Esophagus muscularis mucosa (tissue), 4 donors: ENCODE results near the gene CEP164. TPM values are rescaled to one million over a fixed set of nuclear protein-coding genes. Genes with fewer than 3 reads are reported as not detected.
A peak's percentile ranks its signal among the peaks of the same experiment; 100 is the strongest.

Source experiments
- DNase-seq: peaks from one replicate; pipeline ENCODE4 v3.0.0-alpha.2; 2017; ENCODE audit errors: extremely low spot score
- H3K27ac ChIP-seq, 4 donors: fragments of 200-600 bp; sonication (generic); replicated peaks in 1 of 4; 1 replicate in 3 of 4; 2 replicates in 1 of 4; pipeline ENCODE4 v1.5.1; 2016 to 2019; ENCODE audit warnings: mild to moderate bottlenecking in 1 of 4
- H3K27me3 ChIP-seq, 4 donors: fragments of 200-600 bp; sonication (generic); one replicate each; pipeline versions ENCODE4 v1.5.1 to v1.6.0; 2016 to 2019
- H3K36me3 ChIP-seq, 4 donors: fragments of 200-600 bp; sonication (generic); one replicate each; pipeline ENCODE4 v1.5.1; 2016 to 2019
- H3K4me1 ChIP-seq, 4 donors: fragments of 200-600 bp; sonication (generic); one replicate each; pipeline ENCODE4 v1.5.1; 2016 to 2019
- H3K4me3 ChIP-seq, 4 donors: fragments of 200-600 bp; sonication (generic); 1 replicate in 2 of 4; 2 replicates in 2 of 4; pipeline ENCODE4 v1.5.1; 2016 to 2019; ENCODE audit warnings: mild to moderate bottlenecking in 4 of 4, moderate library complexity in 1 of 4
- H3K9me3 ChIP-seq, 4 donors: fragments of 200-600 bp; sonication (generic); 1 replicate in 3 of 4; 2 replicates in 1 of 4; pipeline ENCODE4 v1.5.1; 2016 to 2019
- EP300 ChIP-seq: sonication (generic); formaldehyde crosslinking; IDR thresholded peaks from one replicate; pipeline ENCODE4 v1.6.1; 2017; ENCODE audit warnings: antibody characterized with exemption
- POLR2A ChIP-seq: fragments of 450-650 bp; IDR thresholded peaks from one replicate; pipeline ENCODE4 v1.6.1; 2017; ENCODE audit warnings: antibody characterized with exemption, moderate library complexity, mild to moderate bottlenecking, low read depth
- POLR2AphosphoS5 ChIP-seq, 2 donors: sonication (generic); formaldehyde crosslinking; IDR thresholded peaks; one replicate each; pipeline ENCODE4 v1.6.1; 2017; ENCODE audit warnings: antibody characterized with exemption in 2 of 2
- WGBS: methylation state at CpG from one replicate; pipeline ENCODE4 v1.1.5; 2018; 5-methylcytosine and 5-hydroxymethylcytosine counted together
- intact Hi-C: fragments of 100-400 bp; cut with DNase I; formaldehyde crosslinking; loops from one replicate; pipeline ENCODE4 v1.15.1; 2023
- total RNA-seq, 4 donors: library from RNA; depleted of rRNA; stranded (reverse); fragments of >200 nt; gene quantifications; one replicate each; pipeline versions ENCODE4 v1.1.0 to v1.2.1, GENCODE V29; 2016
- TF ChIP-seq, protein P1 (sequence below), 3 experiments: fragments of 200-600 bp in 2 of 3; fragments of 450-650 bp in 1 of 3; sonication (generic) in 2 of 3; IDR thresholded peaks; one replicate each; pipeline ENCODE4 v1.5.1; 2017 to 2019; ENCODE audit warnings: antibody characterized with exemption in 3 of 3, mild to moderate bottlenecking in 2 of 3, moderate library complexity in 1 of 3

Gene CEP164
- total RNA-seq, 4 donors from 2014 or later: 16.4 to 21.2 (median 18.7) TPM

DNA sequence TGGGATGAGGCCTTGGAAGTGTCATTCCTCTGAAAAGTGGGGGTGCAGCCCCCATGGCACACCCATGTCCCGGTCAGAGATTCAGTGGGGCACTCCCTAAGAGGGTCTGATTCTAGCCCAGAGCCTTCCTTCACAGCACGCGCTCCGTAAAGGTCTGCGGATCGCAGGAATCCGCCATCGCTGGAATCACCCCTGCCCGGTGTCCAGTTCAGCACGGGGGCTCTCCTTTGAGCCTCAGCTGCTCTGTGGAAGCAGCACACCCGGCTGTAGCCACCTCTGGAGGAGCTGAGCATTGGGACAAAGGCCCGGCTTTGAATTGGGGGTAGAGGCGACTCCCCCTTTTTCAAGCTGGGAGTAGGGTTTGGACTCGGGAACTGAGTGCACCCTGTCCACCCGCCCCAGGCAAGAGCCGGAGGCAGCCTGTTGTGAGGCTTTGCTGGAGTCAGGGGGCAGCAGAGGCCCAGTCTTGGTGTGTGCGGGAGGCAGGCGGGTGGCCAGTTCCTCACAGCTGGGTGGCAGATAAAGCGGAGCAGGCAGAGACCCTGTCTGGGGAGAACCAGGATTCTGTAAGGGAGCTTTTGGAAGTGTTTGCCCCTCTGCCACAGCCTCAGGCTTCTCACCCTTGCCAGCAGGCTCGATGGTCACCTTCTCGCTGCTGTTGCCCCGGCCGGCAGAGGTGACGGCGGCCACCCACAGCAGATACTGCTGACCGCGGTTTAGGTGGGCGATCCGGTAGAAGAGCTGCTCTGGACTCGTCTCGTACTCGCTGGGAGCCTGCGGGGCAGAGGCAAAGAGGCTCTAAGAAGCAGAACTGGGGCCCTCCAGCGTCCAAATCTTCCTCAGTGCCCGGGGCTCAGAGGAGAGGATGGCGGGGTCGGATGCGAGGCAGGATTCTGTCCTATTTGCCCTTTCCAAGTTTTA, 115.9 kb downstream of the CEP164 start:
- 66% methylated on average over 16 of the region's 38 CpGs for WGBS
- H3K4me3 ChIP-seq: peak overlapping the region in 1 of 4 donors; percentile 8
- DNase-seq: no peak

DNA sequence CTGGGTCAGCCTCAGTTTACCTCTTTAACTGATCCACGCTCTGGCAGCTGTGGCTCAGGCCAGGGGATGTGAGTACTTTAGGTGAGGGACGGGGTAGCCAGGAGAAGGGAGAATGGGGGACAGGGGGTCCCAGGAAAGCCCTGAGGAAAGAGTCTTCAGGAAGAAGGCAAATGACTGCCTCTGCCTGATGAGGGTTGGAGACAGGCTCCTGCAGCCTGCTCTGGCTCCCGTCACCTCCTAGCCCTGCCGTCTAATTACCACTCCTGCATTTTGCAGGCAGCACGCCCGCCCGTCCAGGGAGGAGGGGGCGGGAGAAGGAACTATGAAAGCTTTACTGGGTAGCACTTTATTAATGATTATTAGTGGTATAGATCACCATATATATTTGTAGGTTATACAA, 116.6 kb downstream of the CEP164 start:
- Histone ChIP-seq H3K36me3 (no peaks in the 10 kb centered on the region), H3K4me1 (peaks cover 0 to 8% (median 5%) of the 10 kb centered on the region in 4 donors), H3K9me3 (no peaks in the 10 kb centered on the region), H3K27me3 (peaks cover 0 to 38% (median 4%) of the 10 kb centered on the region in 4 donors), H3K4me3 (no peak overlapping the region), H3K27ac (no peak overlapping the region)
- no peak for DNase-seq
- intact Hi-C loops: loop anchor here (5.0 kb wide), 1 partner anchor 373 kb away; no protein-coding TSS in a partner anchor
- TF ChIP-seq POLR2AphosphoS5 (IDR thresholded peaks at IDR 0.05) (no peak), POLR2A (no peak), EP300 (no peak)
- TF ChIP-seq, protein P1, sequence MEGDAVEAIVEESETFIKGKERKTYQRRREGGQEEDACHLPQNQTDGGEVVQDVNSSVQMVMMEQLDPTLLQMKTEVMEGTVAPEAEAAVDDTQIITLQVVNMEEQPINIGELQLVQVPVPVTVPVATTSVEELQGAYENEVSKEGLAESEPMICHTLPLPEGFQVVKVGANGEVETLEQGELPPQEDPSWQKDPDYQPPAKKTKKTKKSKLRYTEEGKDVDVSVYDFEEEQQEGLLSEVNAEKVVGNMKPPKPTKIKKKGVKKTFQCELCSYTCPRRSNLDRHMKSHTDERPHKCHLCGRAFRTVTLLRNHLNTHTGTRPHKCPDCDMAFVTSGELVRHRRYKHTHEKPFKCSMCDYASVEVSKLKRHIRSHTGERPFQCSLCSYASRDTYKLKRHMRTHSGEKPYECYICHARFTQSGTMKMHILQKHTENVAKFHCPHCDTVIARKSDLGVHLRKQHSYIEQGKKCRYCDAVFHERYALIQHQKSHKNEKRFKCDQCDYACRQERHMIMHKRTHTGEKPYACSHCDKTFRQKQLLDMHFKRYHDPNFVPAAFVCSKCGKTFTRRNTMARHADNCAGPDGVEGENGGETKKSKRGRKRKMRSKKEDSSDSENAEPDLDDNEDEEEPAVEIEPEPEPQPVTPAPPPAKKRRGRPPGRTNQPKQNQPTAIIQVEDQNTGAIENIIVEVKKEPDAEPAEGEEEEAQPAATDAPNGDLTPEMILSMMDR (IDR thresholded peaks at IDR 0.05): no peak
- 71% methylated on average over 8 of the region's 8 CpGs for WGBS

More for the DNA sequence above, 115.9 kb downstream of the CEP164 start:
- no peaks in the 10 kb centered on the region for H3K9me3 ChIP-seq
- H3K36me3 ChIP-seq: no peaks in the 10 kb centered on the region
- H3K27ac ChIP-seq: no peak overlapping the region
- intact Hi-C loops: loop anchor here (5.0 kb wide), 1 partner anchor 374 kb away; no protein-coding TSS in a partner anchor
- H3K4me1 ChIP-seq: peaks cover 0 to 8% (median 5%) of the 10 kb centered on the region in 4 donors
- peaks cover 0 to 37% (median 4%) of the 10 kb centered on the region in 4 donors for H3K27me3 ChIP-seq
- TF ChIP-seq, protein P1 (IDR thresholded peaks at IDR 0.05): peak; percentile 32 to 57 (median 46)
- no peak for TF ChIP-seq POLR2A

DNA sequence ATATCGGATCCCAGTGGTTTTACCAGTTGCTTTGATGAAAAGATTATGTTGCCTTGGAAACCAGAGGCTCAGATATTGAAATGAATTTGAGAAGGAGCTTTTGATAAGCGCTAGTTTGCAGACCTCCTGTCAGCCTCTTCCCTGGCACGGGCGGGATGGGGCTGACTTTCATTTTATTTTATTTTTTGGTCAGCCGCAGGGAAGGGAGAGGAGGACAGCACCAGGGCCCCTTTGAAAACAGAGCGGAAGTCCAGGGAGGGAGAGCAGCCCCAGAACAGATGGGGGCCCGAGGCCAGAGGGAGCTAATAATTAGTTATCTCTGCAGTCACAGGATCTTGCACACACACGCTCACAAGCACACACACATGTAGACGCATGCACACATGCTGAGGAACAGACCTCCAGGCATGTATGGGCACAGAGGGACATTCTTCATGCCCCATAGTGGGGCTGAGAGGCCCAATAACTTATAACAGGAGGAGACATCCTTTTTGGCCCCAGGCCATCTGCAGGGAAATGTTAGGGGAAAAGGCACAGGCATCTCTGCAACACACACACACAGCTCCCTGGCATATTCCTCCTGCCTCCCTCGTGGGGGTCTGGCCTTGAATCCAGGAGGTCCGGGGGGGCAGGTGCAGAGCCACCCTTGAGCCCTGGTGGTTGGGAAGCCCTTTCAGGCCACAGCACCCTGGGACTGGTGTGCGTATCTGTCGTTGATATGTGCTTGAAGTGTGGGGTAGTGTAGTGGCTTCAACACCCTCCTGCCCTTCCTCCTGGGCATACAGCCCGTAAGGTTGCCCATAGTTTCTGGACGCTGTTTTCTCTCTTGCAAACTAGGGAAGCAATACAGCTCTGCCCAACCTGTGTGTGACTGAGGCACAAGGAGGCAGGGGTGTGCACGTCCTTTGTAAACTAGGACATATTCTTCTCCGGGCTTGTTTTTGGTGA, 117.3 kb downstream of the CEP164 start:
- DNase-seq: no peak
- TF ChIP-seq, protein P1 (IDR thresholded peaks at IDR 0.05): no peak
- TF ChIP-seq EP300 (no peak), POLR2AphosphoS5 (IDR thresholded peaks at IDR 0.05) (no peak), POLR2A (no peak)
- Histone ChIP-seq H3K4me3 (no peak overlapping the region), H3K4me1 (peaks cover 0 to 8% (median 5%) of the 10 kb centered on the region in 4 donors), H3K27me3 (peaks cover 0 to 38% (median 4%) of the 10 kb centered on the region in 4 donors), H3K27ac (no peak overlapping the region), H3K9me3 (no peaks in the 10 kb centered on the region), H3K36me3 (no peaks in the 10 kb centered on the region)
- WGBS: 72% methylated on average over 16 of the region's 17 CpGs
- intact Hi-C loops: loop anchor here (5.0 kb wide), 1 partner anchor 372 kb away; no protein-coding TSS in a partner anchor

DNA sequence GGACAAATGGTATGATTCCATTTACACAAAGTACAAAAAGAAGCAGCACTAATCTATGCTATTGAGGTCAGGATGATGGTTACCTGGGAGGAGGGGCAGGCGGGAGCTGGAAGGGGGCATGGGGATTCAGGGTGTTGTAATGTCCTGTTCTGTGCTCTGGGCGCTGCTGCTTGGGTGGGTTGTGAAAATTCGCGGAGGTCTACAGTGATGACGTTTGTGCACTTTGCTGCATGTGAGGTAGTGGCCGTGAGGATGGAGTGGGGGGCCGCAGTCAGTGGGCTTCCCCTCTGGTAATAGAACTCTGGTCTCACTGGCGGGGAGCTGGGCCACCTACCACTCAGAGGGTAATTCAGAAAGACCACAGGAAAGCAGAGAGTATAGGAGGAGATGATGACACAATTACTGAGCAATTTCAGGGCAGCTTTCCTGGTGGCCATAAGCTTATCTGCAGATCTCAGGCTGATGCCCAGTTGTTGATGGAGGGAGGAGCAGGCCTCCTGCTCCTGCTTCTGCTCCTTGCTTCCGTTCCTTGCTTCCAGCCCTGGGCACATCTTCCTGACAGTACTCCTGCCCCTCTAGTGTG, 121.5 kb downstream of the CEP164 start:
- TF ChIP-seq POLR2A (no peak), POLR2AphosphoS5 (IDR thresholded peaks at IDR 0.05) (no peak), EP300 (no peak)
- TF ChIP-seq, protein P1 (IDR thresholded peaks at IDR 0.05): no peak
- intact Hi-C loops: no loop called here
- Histone ChIP-seq H3K9me3 (peaks cover 0 to 13% (median 8%) of the 10 kb centered on the region in 4 donors), H3K27me3 (peaks cover 0 to 18% (median under 1%) of the 10 kb centered on the region in 4 donors), H3K27ac (no peak overlapping the region), H3K4me1 (peaks cover 0 to 2% (median 0%) of the 10 kb centered on the region in 4 donors), H3K36me3 (no peaks in the 10 kb centered on the region), H3K4me3 (no peak overlapping the region)
- 96% methylated on average over 9 of the region's 9 CpGs for WGBS
- DNase-seq: no peak
